HG02678 (cell line): Measurements from ENCODE around the gene FECH.

ENCODE experiments used
- ATAC-seq: cut with Tn5 transposase; IDR thresholded peaks from one replicate; pipeline ENCODE4 v1.9.1; 2021; ENCODE audit warnings: mild to moderate bottlenecking, moderate library complexity; ENCODE audit not compliant: unreplicated experiment

FECH gene

DNA sequence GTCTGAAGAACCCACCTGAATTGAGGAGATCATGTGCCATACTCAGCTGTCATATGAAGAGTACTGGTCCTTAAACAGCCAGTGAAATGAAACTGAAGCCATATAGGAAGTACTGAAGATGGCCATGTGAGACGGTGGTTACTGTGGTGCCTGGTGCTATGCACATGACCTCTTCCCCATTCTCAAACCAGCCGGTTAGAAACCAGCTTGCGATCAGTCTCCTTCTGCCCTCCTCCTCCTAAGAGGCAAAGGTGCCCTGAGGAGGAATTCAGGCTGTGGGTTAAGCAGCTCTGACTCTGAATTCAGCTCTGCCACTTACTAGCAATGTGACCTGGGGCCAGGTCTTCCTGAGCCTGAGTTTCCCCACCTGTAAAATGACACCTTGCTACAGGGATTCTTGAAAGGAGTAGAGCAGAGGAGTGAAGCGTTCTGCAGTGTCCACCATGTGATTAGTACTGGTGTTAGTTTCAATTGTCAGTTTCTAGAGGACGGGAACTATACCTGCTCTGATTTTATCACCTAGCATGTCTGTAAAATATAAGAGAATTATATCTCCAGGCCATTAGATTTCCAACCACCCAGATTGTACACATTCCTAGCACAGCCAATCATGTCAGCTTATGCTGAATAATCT, 5.1 kb downstream of the FECH start:
- ATAC-seq = peak; percentile 92

DNA sequence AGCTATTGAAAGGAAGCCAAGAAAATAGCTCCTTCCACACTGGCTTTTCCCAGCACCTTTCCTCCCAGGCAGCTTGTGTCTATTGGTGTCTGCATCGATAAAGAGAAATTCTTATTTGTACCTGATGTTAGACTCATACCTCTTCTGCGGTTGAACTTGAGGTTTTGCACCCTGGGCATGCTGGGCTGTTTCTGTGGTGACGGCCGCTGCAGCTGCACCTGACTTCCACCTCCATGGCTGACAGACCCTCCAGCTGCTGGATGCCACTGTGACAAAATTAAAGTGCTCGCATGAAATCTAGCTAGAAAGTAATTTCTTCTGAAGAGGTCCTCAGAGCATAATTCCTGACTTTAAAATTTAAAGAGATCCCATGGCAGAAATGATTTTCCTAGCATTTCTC, 6.6 kb downstream of the FECH start:
- ATAC-seq = no peak

DNA sequence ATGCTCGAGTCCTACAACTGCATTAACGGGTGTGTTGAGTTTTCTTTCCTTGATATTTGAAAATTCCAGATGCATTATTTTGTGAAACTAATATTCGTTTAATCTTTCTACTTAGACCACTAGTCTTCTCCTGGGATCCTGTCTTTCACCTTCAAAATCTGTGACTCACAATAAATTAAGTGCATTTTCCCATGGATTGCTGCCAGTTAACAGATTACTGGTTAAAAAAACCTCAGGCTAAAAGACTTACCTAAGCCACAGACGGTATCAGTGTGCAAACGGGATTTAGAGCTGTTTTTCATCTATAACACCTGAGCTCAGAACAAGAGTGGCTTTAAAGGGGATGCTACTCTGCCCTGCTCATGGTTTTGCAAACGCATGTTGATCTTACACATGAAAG, 10.2 kb downstream of the FECH start:
- ATAC-seq = no peak

DNA sequence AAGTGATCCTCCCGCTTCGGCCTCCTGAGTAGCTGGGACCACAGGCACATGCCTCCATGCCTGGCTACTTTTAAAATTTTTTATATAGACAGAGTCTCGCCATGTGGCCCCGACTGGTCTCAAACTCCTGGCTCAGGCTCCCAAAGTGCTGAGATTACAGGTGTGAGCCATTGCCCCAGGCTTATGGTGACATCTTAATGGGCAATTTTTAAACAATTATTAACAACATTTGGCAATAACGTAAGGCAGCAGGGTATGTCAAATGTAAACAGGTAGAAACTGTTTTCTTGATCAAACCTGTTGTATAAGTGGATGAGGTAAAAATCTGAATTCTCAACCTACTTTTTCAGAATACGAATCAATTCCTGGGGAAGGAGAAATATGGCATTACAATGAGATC, 11.0 kb downstream of the FECH start:
- ATAC-seq = no peak

DNA sequence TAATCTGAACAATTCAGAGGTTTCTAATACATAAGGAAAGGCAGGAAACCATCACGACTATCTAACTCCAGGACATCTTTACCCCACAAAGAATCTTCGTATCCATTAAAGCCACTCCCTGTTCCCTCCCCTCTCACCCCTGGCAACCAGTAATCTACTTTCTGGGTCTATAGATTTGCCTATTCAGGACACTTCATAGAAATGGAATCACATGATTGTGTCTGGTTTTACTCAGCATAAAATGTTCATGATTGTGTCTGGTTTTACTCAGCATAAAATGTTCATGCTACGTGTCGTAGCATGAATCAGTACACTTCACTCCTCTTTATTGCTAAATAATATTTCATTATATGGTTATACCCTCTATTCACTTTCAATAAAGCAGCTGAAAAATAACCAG, 11.6 kb downstream of the FECH start:
- ATAC-seq = no peak

DNA sequence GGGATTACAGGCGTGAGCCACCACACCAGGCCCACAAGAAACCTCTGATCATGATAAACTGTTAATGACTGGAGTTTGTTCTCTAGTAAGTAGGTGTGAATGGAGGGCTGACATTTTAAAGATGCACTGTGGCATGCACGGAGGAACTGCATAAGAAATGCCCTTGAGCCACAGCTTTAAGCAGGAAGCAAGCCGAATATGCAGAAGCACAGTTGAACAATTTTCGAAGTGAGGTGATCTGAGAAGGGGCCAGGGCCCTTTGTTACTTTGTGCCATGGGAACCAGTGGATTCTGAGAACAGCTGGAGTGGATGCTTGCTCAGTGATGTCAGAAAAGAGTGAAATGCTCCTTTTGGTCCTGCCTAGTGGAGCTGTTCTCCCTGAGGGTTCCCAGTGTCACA, 16.3 kb downstream of the FECH start:
- no peak for ATAC-seq

DNA sequence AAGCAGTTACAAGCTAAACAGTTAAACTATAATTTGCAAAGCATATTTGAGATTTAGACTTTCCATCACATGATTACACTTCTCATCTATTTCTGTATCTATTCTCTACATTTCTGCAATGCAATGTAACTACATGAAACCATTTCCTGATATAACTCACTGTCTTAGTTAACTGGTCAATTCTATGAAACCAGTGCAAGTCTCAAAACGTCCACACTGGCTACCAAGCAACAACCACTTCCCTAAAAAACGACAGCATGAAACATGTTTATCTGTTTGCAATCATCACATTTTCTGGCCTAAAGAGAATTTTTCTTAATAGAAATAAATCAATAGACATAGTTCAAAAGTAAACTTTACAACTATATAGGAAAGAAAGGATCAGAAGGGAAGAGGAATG, 17.4 kb downstream of the FECH start:
- ATAC-seq = no peak

DNA sequence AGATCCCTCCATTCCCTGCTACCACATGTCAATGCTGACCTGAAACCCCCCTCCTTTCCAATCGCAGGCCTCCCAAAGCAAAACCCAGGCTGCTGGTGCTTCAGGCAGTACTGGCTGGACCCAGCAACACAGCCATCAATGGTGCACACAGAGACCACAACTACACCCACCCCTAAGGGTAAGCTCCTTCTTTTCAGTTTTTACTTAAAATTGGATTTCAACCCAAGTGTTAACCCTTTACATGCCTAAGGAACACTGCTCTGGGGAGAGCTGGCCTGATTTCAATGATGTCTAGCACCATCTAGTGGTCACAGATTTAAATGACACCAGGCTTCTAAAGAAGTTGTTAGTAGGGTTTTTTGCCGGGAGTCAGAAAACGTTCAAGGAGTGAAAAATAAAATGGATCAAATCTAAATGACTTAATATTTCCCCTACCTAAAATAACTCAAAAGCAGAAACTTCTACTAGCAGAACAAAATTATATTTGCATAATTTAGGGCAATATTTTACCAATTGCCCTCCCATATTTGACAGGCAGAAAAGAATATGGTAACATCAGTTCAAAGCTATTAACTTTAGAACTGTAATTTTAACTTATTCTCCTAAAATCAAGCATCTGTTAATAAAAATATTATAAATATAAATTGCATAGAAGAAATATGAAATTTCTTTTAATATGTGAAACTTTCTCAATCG, 24.6 kb downstream of the FECH start:
- peak; percentile 50 for ATAC-seq

DNA sequence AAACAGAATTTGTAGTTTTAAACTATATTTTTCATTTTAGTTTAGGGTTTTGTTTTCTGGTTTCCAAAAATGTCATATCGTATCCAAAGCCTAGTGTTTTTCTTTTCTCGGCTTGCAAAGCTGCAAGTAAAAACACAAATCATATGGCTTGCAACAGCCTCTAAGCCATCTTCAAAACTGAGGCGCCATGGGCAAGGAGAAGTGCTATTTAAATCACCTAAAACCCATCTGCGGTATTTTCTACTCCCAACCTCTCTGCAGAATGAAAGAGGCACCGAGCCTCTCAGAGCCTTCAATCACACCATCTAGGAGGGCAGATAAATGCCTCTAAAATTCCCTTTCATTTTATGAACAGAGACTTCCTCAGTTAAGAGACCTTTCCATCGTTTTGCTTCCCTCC, 25.2 kb downstream of the FECH start:
- ATAC-seq = no peak

DNA sequence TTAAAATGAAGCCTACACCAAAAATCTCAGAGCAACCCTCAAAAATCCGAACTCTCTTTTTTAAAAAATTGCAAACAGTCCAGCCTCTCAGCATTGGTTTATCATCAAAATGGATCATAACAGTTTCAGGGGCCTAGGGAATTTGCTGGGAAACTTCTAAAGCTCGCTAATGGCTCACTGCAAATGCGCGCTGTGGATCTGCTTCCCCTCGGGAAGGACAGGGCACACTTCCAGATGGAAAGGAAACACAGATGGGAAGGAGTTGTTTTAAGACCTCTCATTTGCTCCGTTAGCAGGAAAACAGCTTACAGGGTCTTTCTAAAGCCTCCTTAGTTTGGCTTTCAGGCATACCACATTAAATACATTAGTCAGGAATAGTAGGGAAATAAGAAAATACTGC, 27.2 kb downstream of the FECH start:
- no peak for ATAC-seq

DNA sequence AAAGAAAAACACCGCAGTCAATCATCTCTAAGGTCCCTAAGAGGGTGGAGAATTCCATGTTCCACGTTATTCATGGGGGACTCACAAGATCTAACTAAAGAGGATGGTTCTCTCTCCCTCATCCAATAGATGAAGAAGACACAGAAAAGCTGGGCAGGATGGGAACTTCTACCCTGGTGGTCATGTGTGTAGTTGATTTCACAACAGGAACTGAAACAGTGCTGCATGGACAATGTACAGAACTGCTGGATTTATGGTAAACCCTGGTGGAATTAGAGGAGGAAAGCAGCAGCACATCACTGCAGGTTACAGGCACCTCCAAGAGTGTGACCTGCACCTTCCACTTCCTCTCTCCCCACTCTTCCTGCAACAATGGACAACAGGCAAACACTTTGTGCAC, 31.4 kb downstream of the FECH start:
- ATAC-seq = no peak

DNA sequence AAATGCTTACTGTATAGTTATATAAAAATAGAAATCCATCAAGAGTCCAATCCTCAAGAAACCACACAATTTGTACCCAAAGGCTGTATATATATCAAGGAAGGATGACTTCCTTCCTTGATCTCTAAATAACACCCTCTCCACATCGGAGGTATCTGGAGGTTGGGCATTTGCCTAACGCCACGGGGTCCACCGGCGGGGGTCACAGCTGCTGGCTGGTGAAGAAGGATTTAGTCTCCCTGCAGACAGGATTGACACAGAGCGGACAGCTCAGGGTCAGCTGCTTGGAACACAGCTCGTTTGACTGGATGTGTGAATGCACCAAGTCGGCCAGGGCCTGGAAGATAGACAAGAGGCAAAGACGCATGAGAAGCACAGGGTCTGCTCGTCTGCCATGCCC, 36.0 kb downstream of the FECH start:
- no peak for ATAC-seq

DNA sequence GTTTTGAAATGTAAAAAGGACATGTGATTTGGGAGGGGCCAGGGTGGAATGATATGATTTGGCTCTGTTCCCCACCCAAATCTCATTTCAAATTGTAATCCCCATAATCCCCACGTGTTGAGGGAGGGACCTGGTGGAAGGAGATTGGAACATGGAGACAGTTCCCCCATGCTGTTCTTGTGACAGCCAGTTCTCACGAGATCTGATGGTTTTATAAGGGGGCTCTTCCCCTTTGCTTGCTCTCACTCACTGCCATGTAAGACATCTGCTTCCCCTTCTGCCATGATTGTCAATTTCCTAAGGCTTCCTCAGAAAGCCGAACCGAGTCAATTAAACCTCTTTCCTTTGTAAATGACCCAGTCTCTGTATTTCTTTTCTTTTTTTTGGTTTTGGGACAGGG, 39.2 kb downstream of the FECH start:
- ATAC-seq = no peak

DNA sequence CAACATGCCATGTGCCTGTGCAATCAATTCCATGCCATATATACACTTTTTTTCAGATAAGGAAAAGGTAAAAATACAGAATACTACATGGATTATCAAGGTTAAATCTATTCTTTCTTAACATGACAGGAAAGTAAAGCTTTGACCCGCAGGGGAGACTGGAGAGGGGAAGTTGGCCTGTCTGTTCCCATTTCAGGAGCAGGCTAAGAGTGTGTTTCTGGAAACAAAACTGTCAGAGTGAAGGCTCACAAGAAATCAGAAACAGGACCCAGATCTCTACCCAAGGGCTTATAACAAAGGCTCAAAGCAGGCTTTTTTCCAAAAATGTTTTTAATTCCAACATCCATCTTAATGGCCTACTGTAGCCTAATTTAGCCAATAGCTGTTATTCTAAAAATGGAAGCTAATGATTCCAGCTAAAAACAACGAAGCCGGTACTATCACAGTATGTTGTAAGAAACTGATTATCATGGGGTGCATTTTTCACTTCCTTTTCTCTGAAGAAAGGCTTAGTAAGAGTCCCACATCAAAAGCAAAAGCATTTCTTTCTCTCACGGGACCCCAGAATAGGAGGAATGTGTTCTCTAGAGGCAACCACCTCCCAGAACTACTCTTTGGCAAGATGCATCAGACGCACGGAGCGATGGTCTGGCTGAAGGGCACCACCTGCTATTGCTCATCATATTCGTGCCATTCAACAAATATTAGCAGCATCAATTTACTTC, 41.4 kb downstream of the FECH start:
- ATAC-seq = peak; percentile 94

DNA sequence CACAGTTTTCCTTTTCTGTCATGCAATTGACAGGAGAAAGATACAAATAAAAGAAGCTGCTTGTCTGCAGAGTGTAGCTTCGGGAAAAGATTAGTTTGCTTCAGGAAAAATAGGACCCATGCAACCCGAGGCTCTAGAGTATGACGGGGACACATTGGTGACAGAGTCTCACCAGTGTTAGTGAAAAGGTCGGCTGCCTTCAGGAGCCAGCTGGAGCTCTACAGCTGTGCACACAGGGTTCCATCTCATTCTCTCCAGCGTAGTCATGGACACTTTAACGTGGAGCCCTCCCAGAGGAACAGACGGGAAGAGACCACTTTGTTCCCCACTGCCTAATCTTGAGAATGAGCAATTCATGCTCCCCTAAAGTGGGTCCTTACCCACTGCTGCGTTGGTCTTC, 42.9 kb downstream of the FECH start:
- ATAC-seq = no peak

DNA sequence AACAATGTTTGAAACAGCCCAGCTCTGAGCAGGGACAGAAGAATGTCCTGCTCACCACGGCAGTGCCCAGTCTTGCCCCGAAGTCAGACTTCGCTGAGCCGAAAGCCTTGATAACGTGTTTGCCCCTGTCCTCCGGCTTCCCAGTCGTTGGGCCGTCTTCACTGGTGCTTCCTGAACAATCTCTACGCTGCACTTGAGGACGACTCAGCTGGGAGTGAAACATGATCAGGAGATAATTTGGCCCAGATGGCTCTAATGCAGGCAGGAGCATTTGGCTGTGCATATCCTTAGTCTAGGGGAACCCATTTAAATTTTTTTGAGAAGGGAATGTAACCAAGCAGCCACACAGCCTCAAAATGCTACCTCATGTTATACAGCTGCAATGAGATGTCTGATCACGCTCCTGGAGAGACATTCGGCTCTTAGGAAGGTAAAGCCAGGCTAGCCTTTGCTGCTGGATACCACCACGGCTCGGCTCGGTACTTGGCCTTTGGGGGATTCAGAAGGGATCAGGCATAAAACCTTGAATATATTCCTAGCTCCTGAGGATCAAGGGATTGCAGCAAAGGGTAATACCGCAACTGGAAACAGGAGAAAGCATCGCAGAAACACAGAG, 43.6 kb downstream of the FECH start:
- ATAC-seq = no peak

DNA sequence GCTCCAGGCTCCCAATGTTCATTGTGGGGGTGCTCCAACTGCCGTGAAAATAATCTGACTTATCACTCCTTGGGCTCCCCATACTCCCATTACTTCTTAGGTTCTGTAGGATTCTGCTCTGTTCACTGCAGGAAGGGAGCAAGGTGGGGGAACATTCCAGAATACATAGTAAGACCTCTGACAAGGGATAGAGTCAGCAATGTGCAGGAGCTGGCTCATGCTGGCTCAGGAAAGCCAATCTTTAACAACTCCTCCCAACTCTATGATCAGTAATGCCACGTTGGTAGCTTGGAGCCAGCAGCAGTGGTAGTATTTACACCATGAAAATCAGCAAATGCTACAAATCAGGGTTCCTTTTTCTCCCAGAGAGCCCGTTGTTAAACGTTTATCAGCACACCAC, 44.4 kb downstream of the FECH start:
- ATAC-seq = no peak

DNA sequence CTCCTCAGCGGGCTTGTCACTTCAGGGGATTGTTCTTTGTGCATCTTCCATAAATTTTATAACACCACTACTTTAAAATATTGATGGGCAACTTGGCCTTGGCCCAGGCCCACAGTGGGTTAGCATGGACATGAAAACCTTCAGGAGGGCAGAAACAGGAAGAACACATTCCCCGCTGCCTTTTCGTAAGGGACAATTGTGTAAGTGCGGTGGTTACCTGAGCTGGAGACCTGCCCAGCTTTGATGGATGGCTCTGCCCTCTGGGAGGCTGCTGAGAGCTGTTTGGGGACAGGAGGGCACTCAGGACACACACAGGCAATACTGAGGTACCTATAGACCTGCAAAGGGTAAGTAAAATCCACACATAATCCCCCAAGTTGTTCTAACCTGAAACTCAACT, 46.8 kb downstream of the FECH start:
- no peak for ATAC-seq

DNA sequence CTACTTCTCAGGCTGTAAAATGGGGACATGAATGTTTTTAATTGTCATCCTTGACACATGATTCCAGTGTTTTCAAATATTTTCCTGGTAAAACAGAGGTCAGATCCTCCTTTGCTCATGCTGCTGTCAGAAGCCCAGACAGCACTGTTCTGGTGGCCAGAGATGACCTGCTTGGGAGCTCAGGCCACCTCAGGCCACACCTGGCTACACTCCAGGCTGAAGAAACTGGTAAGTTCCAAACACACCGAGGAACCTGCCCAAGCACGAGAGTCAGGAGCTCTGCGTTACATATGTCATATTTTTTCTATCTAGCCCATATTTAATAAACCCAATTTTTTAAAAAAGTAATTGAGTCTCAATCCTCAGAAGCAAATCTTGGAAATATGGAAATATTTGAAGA, 47.9 kb downstream of the FECH start:
- ATAC-seq = no peak

DNA sequence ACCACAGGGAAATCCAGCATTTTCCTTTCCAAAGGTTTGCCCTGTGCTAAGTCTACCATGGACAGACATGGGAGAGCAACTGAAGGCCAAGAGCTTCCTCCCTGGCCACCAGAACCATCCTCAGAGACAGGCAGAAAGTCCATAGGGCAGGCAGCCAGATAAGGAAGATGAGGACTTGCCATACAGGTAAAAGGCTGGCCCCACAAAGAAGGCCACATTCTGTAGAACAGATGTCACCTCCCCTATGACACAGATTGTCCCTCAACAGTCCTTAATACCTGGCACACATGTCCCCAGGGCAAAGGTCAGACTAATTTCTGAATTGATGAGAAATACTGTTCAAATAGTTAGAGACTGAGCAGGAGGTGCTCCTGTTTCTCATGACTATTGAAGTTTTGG, 52.0 kb downstream of the FECH start:
- ATAC-seq = no peak

DNA sequence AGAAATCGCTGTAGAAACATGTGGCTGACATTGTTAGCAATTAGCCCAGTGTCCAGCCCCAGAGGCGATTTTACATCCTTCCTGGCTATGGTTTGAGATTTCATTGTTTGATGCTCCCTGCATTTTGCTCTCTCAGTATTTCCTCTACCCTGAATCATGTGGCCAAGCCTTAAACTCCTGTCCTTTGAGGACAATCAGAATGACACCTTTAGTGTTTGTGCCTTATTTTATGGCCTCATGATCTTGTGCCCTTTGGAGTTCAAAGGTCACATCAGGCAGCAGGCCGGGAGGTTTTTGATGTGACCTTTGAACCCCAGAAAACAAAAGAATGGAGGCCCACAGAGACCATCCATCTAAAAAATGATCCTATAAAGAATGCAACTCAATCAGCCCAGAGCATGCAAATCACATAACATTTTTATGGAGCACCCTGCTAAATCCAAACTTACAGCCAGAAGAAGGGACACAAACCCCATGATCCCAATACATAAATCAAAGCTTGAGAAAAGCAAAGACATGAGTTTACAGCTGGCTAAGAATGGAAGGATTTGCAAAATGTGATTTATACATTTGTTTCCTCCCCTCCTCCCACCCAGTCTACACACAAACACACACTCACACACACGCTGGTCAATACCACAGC, 52.5 kb downstream of the FECH start:
- no peak for ATAC-seq
